ENCODE measurements around the gene POC1A.

GRCh38 chr3:52090131-52090932 lies 63.9 kb downstream of the POC1A start:
- TF ChIP-seq MZF1 (tag by site-specific recombination; IDR thresholded peaks at IDR 0.05; ENCODE audit: borderline replicate concordance) (no peak), CTCF (tag by site-specific recombination; IDR thresholded peaks at IDR 0.05) (no peak), REST (tag by site-specific recombination; IDR thresholded peaks at IDR 0.05) (no peak), ZNF10 (tag by site-specific recombination; IDR thresholded peaks at IDR 0.05) (no peak), TCF7L2 (IDR thresholded peaks at IDR 0.05; ENCODE audit: borderline replicate concordance, low read depth, low read length) (no peak), ZBTB48 (tag by site-specific recombination; IDR thresholded peaks at IDR 0.05) (no peak), ZFP41 (tag by site-specific recombination; IDR thresholded peaks at IDR 0.05; ENCODE audit: borderline replicate concordance) (no peak), ZNF600 (tag by site-specific recombination; IDR thresholded peaks at IDR 0.05) (no peak), HIC1 (tag by site-specific recombination; IDR thresholded peaks at IDR 0.05) (no peak), ZNF133 (tag by site-specific recombination; IDR thresholded peaks at IDR 0.05) (no peak), ZNF423 (tag by site-specific recombination; IDR thresholded peaks at IDR 0.05) (no peak), HOXC10 (CRISPR knock-in tag; IDR thresholded peaks at IDR 0.05) (no peak), ZNF174 (tag by site-specific recombination; IDR thresholded peaks at IDR 0.05) (no peak)

Data from HEK293 (cell line).